GM12872 (cell line): Measurements from ENCODE around the gene XYLT1.

Source experiments
- TF ChIP-seq, protein P1 (sequence below): IDR thresholded peaks from 3 replicates; pipeline ENCODE4 v1.5.1; 2011; ENCODE audit warnings: low read depth, mild to moderate bottlenecking, low read length, moderate library complexity; ENCODE audit not compliant: insufficient read depth

XYLT1 gene

GRCh38 chr16:17362946-17363345 lies 107.8 kb downstream of the XYLT1 start:
- TF ChIP-seq, protein P1, sequence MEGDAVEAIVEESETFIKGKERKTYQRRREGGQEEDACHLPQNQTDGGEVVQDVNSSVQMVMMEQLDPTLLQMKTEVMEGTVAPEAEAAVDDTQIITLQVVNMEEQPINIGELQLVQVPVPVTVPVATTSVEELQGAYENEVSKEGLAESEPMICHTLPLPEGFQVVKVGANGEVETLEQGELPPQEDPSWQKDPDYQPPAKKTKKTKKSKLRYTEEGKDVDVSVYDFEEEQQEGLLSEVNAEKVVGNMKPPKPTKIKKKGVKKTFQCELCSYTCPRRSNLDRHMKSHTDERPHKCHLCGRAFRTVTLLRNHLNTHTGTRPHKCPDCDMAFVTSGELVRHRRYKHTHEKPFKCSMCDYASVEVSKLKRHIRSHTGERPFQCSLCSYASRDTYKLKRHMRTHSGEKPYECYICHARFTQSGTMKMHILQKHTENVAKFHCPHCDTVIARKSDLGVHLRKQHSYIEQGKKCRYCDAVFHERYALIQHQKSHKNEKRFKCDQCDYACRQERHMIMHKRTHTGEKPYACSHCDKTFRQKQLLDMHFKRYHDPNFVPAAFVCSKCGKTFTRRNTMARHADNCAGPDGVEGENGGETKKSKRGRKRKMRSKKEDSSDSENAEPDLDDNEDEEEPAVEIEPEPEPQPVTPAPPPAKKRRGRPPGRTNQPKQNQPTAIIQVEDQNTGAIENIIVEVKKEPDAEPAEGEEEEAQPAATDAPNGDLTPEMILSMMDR = no peak

DNA sequence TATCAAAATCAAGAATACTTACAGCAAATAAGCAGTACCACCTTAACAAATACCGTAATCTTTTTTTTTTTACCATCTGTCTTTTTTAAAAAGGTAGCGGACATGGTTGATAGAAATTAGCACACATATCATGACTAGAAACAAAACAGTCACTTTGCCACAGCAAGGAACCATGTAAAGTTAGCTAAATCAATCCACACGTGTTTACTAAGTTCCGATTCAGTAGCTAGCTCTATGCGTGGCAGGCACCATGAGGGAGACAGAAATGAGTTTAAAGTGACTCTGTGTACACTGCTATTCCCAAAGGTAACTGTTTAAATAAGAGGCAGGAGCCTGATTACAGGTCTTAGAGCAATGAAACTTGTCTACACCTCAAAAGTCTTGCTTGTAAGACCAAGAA lies 108.6 kb downstream of the XYLT1 start:
- TF ChIP-seq, protein P1 = no peak

GRCh38 chr16:17360693-17361122 lies 110.1 kb downstream of the XYLT1 start:
- TF ChIP-seq, protein P1 = no peak

DNA sequence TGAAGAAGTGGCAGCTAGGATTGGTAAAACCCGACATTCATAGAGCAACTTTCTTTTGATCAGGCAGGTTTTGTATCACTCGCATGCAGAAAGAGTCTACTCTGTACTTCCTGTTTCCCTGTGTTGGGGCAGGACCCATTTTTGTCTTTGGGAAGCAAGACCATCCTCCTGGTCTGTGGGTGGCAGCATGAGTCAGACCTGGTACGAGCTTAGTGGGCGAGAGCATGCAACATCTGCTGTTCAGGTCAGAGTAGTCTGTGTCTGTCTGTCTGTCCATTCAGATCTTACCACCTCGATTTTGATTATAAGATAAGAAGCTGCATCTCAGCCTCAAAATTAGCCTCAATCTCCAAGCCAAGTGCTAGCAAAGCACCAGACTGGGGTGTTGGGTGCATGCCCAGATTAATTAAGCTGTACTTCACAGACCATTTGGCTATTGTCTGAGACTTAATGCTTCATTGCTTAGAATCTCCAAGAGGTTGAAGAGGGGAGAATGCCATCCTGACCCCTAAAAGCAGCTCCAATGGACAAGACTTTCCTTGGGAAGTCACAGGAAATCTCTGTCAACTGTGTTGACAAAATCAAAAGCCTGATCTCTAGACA lies 110.9 kb downstream of the XYLT1 start:
- TF ChIP-seq, protein P1 = no peak

GRCh38 chr16:17358846-17359245 lies 111.9 kb downstream of the XYLT1 start:
- TF ChIP-seq, protein P1 = no peak

DNA sequence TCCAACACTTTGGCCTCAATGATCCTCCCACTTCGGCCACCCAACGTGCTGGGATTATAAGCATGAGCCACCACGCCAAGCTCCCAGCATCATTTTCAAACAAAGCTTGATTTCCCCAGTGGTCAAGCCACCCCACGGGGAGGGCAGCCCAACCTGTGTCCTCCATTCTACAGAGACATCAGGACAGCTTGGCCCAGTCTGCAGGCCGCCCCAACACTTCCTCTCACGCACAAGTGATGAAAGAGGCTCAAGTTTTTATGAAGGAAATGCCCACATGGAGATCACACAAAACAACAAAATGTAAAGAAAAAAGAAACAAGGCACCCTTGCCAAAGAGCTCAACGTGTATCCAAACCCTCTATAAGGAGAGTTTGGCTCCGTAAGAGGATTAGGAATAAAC lies 112.4 kb downstream of the XYLT1 start:
- TF ChIP-seq, protein P1 = no peak

GRCh38 chr16:17357307-17358062 lies 113.3 kb downstream of the XYLT1 start:
- TF ChIP-seq, protein P1 = no peak
